ENCODE data around the gene GARIN1A. TPM values are rescaled to one million over a fixed set of nuclear protein-coding genes. Genes with fewer than 3 reads are reported as not detected.

Gene GARIN1A
- total and polyA plus RNA-seq, 2 of the 8 experiments (the other 6 are each of a cell fraction or from before 2014, with no cell fraction given), result 0.34 TPM; not detected in 1

GRCh38 chr7:128694738-128695137 is 22.6 kb downstream of the GARIN1A start:
- no peak overlapping the region for H3K4ac ChIP-seq (replicated peaks; ENCODE audit: insufficient read length, low read depth, low read length)
- DNase-seq (ENCODE audit: low read depth in 1 of 2, low spot score in 2 of 2) (no peak), FAIRE-seq (no peak)
- H2BK20ac ChIP-seq (ENCODE audit: low read length), result no peak overlapping the region
- no peak overlapping the region for H2BK120ac ChIP-seq (replicated peaks; ENCODE audit: low read depth, low read length)
- 76% methylated on average over 2 of the region's 2 CpGs; no CpG with 5 or more reads in 1 of the 2 experiments for WGBS, 2 experiments (ENCODE audit: extremely low coverage in 1 of 2, insufficient coverage in 1 of 2, insufficient read length in 1 of 2, insufficient replicate concordance in 2 of 2, low coverage in 1 of 2, low lambda C conversion rate in 2 of 2, missing lambda C conversion rate in 1 of 2)
- H4K91ac ChIP-seq (replicated peaks; ENCODE audit: insufficient read length, low read length), result no peak overlapping the region
- no peak overlapping the region for H3K56ac ChIP-seq (replicated peaks; ENCODE audit: insufficient read length, low read depth, low read length)
- no peaks in the 10 kb centered on the region for H3K36me3 ChIP-seq (ENCODE audit: control insufficient read depth in 2 of 4, insufficient read depth in 4 of 4, low read length in 3 of 4)
- H3K23ac ChIP-seq (ENCODE audit: insufficient read length), result no peak overlapping the region
- H3K14ac ChIP-seq (ENCODE audit: insufficient read length), result no peak overlapping the region
- H2AFZ ChIP-seq (ENCODE audit: low read length), result no peak overlapping the region
- no peak overlapping the region for H2BK12ac ChIP-seq (ENCODE audit: low read depth, low read length)
- H2AK5ac ChIP-seq (ENCODE audit: low read depth, low read length), result no peak overlapping the region
- H4K5ac ChIP-seq (ENCODE audit: insufficient read length, low read depth, low read length), result no peak overlapping the region
- no peak overlapping the region for H3K4me3 ChIP-seq (ENCODE audit: extremely low read depth in 1 of 4, insufficient read depth in 2 of 4, low read depth in 3 of 4, low read length in 4 of 4)
- H3K23me2 ChIP-seq (ENCODE audit: low read depth, low read length), result no peaks in the 10 kb centered on the region
- TF ChIP-seq KDM1A (IDR thresholded peaks at IDR 0.05; ENCODE audit: borderline replicate concordance, low read length), result no peak
- TF ChIP-seq RFX5 (IDR thresholded peaks at IDR 0.05; ENCODE audit: borderline replicate concordance, low read depth, low read length), result no peak
- TF ChIP-seq CTBP2 (IDR thresholded peaks at IDR 0.05; ENCODE audit: borderline replicate concordance, insufficient read depth, insufficient read length, low read length), result no peak
- no peak for TF ChIP-seq ASH2L (IDR thresholded peaks at IDR 0.05; ENCODE audit: low read length)
- no peak for TF ChIP-seq SP1 (IDR thresholded peaks at IDR 0.05; ENCODE audit: low read depth, low read length)
- TF ChIP-seq SIX5 (IDR thresholded peaks at IDR 0.05; ENCODE audit: low read depth, low read length), result no peak
- no peak for TF ChIP-seq BACH1 (IDR thresholded peaks at IDR 0.05; ENCODE audit: low read length)
- no peak for TF ChIP-seq CBX5 (IDR thresholded peaks at IDR 0.05; ENCODE audit: low read depth, low read length)
- no peak for TF ChIP-seq HDAC6 (IDR thresholded peaks at IDR 0.05; ENCODE audit: low read depth, low read length)
- no peak for TF ChIP-seq POU5F1 (IDR thresholded peaks at IDR 0.05; ENCODE audit: low read depth, low read length)
- TF ChIP-seq NRF1 (IDR thresholded peaks at IDR 0.05; ENCODE audit: low read depth, low read length), result no peak
- no peaks in the 10 kb centered on the region for H4K20me1 ChIP-seq (replicated peaks in 1 of 2; ENCODE audit: control insufficient read depth in 1 of 2, insufficient read depth in 2 of 2, low read length in 2 of 2)
- no peaks in the 10 kb centered on the region; a peak in 2 of 7 replicates for H3K27me3 ChIP-seq (replicated peaks in 1 of 4; ENCODE audit: control insufficient read depth in 3 of 4, extremely low read depth in 1 of 4, insufficient read depth in 3 of 4, low read length in 3 of 4)
- H3K79me2 ChIP-seq (ENCODE audit: control insufficient read depth in 1 of 2, insufficient read depth in 2 of 2, low read length in 2 of 2), result no peaks in the 10 kb centered on the region
- peaks cover 1 to 12% (median 5%) of the 10 kb centered on the region in 4 experiments; a peak in 6 of 7 replicates for H3K4me1 ChIP-seq (replicated peaks in 1 of 4; ENCODE audit: control insufficient read depth in 3 of 4, insufficient read depth in 4 of 4, low read length in 3 of 4)
- no peak overlapping the region for H4K8ac ChIP-seq (ENCODE audit: extremely low read depth, insufficient read depth, low read length)
- ChIA-PET CTCF (ENCODE audit: partially characterized antibody) (interaction anchor here (0.6 kb wide), 2 partner anchors 23 to 673 kb away, joined by 3 to 4 read pairs; no protein-coding TSS in a partner anchor), POLR2A (ENCODE audit: partially characterized antibody) (no interaction called here)
- H3K9ac ChIP-seq (replicated peaks in 1 of 4; ENCODE audit: extremely low read depth in 1 of 4, low read depth in 3 of 4, low read length in 3 of 4), result no peak overlapping the region
- H3K4me2 ChIP-seq (ENCODE audit: insufficient read depth in 1 of 2, low read depth in 2 of 2, low read length in 2 of 2), result no peak overlapping the region
- no peak overlapping the region for H3K27ac ChIP-seq (ENCODE audit: low read depth, low read length)
- H3K9me3 ChIP-seq (ENCODE audit: insufficient read depth in 2 of 2, low read depth in 1 of 2, low read length in 1 of 2), result no peaks in the 10 kb centered on the region
- no peaks in the 10 kb centered on the region for H3K79me1 ChIP-seq (ENCODE audit: low read depth, low read length)
- H3K18ac ChIP-seq (ENCODE audit: extremely low read depth, low read length), result no peak overlapping the region
- no peak overlapping the region for H2BK5ac ChIP-seq (ENCODE audit: low read depth, low read length)
- H2BK15ac ChIP-seq (ENCODE audit: low read length), result no peak overlapping the region; the same call in 1 of the 2 replicates

Measured in H1 (cell line).